Activated CD4-positive, alpha-beta T cell treated with anti-CD3 and anti-CD28 coated beads, Interleukin-2, amount 50 U/mL, for 48 hours (primary cell): ENCODE data around the gene CRLF1.

Source experiments
- DNase-seq, 2 experiments: peaks; one replicate each; pipeline ENCODE4 v3.0.0-alpha.2; 2020

Gene CRLF1

DNA sequence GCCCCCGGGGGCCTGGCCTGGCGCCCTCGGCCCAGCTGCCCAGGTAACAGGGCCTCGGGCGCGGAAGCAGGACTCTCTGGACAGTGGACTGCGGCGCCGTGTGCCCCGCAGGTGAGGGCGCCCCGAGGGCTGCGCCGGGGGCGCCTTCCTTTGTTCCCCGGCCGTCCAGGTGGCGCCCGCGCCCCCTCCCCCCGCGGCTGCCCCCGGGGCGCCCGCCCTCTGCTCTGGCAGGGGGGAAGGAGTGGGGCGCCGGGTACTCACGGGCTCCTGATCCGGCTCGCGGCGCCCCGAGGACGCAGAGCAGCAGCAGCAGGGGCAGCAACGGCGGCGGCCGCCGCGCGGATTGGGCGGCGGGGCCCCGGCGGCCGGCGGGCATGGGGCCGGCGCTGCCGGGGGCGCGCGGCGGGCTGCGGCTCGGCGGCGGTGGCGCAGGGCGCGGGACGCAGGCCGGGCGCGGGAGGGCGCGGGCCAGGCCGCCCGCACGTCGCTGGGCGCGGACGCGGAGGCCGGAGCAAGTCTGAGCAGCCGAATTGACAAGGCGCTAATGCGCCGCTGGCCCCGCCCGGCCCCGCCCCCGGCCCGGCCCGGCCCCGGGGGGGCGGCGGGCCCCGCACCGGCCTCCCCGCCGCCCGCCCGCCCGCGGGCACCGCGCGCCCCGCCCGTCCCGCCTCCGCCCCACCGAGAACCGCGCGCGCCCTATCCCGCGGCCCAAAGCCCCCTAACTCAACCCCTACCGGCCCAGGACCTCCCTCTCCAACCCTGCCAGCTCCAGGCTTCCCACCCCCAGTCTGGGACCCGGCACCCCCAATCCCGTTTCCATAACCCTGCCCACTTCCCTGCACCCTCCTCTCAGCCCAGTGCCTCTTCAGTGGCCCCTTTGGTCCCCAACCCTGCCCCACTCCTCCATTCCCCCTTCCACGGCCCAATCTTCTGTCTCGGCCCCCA, at the start of gene CRLF1:
Gene CRLF1, minus strand, starts transcription at position 519 of the 945 bp plus-strand sequence. Its CDS starts 143 bp downstream, at position 376.
- DNase-seq = no peak

DNA sequence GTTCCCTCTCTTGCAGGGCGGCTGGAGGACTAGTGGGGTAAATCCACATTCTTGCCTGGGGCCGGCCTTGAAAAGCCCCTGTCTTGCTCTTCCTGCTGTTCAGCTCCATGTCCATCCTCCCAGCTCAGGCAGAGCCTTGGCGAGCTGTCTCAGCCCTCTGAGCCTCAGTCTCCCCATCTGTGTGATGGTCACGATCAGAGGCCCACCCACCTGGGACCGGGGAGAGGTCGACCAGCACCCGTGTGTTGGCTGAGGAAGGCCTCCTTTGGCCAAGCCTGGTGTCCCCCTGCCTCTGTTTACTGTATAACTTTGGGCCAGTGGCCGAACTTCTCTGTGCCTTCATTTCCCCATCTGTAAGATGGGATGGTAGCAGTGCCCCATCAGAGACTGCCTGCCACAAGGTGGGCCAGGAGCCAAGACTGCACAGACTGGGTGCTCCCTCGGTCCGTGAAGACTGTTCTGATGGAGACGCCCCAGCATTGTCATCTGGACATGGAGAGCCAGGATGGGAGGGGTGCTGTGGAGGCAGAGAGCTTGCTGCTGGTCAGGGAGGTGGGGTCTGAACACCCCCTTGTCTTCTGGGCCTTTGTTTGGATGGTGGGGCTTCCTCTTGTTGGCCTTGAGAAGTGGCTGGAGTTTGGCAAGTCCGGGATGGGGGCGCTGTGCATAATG, 48.7 kb upstream of the CRLF1 start:
- DNase-seq = no peak

- no peak for DNase-seq
Observed at GRCh38 chr19:18654469-18654868, 47.9 kb upstream of the CRLF1 start.

DNA sequence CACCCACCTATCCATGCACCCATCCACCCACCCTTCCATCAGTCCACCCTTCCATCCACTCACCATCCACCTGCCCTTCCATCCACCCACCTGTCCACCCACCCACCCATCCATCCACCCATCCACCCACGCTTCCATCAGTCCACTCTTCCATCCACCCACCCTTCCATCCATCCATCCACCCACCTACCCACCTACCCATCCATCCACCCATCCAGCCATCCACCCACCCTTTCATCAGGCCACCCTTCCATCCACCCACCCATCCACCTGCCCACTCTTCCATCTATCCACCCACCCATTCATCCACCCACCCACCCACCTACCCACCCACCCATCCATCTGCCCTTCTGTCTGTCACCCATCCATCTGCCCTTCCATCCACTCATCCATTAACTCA, 47.3 kb upstream of the CRLF1 start:
- DNase-seq = no peak

GRCh38 chr19:18651733-18652132, 45.1 kb upstream of the CRLF1 start:
- no peak for DNase-seq

DNA sequence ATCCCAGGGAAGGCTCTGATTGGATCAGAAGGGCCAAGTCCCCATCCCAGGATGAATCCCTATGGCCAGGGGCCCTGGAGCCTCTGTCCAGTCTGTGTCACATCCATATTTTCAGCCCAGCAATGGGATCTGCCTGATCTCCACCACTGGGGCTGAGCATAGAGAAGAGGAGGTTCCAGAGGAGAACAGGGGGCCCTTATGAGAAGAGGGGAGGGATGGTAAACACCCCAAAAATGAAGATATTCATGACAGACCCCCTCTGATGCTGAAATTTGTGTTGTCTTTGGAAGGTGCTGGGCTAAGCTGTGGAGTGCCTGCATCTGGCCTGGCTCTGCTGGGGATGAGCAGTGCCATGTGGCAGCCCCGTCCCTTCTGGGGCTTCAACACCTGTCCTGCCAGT, 44.7 kb upstream of the CRLF1 start:
- no peak for DNase-seq

DNA sequence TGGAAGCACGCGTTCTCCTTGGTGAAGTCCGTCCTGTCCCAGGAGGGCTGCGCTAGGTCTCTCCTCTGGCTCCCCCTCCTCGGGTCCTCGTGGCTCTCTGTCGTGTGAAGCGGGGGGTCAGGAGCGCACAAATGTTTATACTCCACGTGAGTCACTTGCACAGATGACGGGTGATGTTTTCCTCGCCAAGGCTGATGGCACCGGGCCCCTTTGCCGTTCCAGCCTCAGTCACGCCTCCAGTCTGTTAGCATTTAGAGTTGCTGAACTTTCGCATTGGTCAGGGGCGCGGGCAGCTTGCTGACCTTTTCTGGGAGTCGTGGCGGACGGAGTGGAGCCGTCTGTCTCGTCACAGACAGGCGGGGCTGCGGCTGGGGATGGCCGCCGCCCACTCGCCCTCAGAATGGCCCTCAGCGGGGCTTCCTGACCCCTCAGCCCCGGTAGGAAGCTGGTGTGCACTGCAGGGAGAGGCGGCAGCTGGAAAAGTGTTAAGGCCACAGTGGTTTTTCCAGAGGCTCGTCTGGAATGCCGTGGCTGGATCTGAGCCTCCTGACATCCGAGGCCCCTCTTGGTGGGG, 44.0 kb upstream of the CRLF1 start:
- DNase-seq = no peak

GRCh38 chr19:18650021-18650390, 43.4 kb upstream of the CRLF1 start:
- no peak for DNase-seq

GRCh38 chr19:18649371-18650020, 42.9 kb upstream of the CRLF1 start:
- DNase-seq = no peak

GRCh38 chr19:18648973-18649315, 42.3 kb upstream of the CRLF1 start:
- DNase-seq = no peak

- DNase-seq = no peak
Observed at GRCh38 chr19:18647807-18648206, 41.2 kb upstream of the CRLF1 start.

DNA sequence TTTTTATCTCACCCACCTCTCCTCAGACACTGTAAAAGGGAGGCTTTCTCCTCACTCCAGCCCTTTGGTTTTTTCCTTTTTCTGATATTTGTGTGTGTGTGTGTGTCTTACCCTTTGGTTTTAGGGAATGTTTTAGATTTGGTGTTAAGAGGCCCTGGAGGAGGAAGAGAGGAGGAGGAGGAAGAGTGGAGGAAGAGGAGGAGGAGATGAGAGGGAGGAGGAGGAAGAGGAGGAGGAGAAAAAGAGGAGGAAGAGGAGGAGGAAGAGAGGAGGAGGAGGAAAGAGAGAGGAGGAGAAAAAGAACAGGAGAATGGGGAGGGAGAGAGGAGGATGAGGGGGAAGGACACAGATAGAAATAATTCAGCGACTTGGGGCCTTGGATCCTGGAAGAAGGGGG, 40.8 kb upstream of the CRLF1 start:
- no peak for DNase-seq

GRCh38 chr19:18646535-18647370, 40.2 kb upstream of the CRLF1 start:
- DNase-seq = no peak

DNA sequence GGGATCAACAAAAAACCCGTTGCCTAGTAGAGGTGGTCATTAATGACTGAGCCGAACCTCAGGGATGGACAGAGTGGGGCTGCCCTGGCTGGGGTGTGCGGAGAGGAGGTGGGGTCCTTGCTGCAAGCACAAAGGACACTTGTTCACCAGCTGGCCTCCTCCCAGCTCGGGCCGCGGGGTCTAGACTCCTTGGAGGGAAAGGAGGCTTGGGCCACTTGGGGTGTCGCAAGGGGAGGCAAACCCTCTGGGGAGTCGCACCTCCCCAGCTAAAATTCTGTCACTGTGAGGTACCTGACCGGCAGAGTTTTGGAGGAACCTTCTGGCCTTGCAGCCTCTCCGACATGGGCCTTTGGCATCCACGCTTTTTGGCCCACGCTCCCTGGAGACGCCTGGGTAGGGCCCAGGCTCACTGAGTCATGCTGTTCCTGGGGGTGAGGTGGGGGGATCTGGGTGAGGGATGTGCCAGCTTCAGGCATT, 38.5 kb upstream of the CRLF1 start:
- no peak for DNase-seq

DNA sequence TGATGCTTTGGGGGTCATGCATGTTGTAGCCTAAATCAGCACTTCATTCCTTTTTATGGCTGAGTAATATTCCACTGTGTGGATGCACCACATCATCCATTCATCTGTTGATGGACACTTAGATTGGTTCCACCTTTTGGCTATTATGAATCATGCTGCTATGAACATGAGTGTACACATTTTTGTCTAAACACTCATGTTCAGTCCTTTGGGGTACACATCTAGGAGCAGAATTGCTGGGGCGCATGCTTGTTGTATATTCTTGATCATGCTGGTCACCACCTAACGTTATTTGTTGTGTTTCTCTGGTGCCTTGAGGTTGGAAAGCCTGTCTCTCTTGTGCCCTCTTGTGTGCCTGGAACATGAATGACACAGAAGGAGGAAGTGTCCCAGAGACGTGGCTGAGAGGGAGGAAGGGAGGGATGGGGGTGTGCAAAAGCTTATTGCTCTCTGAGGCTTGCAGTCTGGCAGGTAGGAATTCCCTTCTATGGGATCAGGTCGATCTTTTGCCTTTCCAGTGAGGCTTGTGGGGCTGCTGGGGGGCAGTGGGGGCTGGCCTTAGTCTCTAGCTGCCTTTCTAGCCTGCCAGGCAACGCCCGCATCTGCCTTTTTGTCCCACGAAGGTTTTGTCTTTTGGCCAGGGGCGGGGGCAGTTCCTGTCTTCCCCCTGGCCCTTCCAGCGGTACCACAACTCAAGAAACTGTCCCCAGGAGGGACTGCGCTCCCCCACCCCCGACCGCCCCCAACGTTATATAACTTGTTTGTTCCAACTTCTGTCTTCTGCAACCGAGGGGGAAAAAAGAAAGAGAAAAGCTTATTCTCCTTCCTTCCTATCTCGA, 37.8 kb upstream of the CRLF1 start:
- DNase-seq = no peak

DNA sequence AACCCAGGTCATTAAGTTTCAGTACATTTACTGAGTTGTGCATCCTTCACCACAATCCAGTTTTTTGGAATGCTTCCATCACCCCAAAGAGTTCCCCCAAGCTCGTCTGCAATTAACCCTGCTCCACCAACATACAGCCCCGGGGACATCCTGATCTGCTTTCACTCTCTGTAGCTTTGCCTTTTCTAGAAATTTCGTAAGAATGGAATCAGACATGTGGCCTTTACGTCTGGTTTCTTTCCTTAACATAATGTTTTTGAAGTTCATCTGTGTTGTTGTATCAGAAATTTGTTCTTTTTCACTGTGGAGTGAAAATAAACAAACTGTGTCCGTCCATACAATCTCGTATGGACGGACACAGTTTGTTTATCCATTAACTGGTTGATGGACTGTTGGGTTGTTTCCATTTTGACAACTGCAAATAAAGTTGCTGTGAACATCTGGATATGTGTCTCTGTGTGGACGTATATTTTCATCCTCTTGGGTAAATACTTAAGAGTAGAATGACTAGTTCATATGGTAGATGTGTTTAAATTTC, 33.2 kb upstream of the CRLF1 start:
- no peak for DNase-seq

- peak in 1 of 2 experiments; percentile 19 for DNase-seq
Observed at GRCh38 chr19:18637673-18638630, 31.4 kb upstream of the CRLF1 start.

DNA sequence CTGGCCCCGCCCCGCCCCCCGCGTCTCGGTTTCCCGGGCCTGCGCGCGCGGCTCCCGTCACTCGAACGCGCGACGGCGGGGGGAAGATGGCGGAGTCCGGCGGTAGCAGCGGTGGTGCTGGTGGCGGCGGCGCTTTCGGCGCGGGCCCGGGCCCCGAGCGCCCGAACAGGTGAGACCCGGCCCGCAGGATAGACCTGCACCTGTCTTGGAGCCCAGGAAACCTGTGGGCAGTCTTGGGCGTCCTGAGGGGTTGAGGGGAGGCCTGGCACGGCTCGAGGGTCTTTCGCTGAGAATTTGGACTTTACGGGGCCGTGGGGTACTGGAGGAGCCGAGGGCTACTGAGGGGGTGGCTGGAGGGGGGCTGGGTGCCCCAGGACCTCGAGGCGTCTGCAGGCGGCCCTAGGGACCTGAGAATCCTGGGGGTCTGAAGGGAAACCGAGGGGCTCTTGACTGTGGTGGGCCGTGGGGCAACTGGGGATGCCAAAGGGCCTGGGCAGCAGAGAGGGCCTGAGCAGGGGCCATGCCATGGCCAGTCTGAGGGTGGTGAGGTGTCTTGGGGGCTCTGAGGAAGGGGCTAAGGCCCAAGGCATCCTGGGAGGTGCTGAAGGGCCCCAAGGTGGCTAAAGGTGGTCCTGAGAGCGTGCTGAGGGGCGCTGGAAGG, 30.5 kb upstream of the CRLF1 start, which contains the start of gene KLHL26:
Gene KLHL26, plus strand, starts transcription at position 60 of the 661 bp plus-strand sequence. Its CDS starts 27 bp downstream, at position 87.
- no peak for DNase-seq
